Activated B cell treated with CpG ODN at 0.5 μM for 24 hours (primary cell): ENCODE results near the gene RAD51C. TPM values are rescaled to one million over a fixed set of nuclear protein-coding genes. Genes with fewer than 3 reads are reported as not detected.
"Not testable (repeated sequence)": the region's sequence is repeated elsewhere in the genome, so short reads cannot be mapped to it uniquely, and the experiment has no call there.

ENCODE experiments used
- ATAC-seq: fragments of 200-7000 bp; cut with Tn5 transposase; one replicate; pipeline ENCODE4 v1.10.0; 2021; ENCODE audit warnings: low read depth, mild to moderate bottlenecking, moderate library complexity
- CTCF ChIA-PET: fragments of 350-600 bp; sonication (Branson Sonifier 250); formaldehyde crosslinking; loops from one replicate; lab custom pipeline; 2021; ENCODE audit warnings: antibody characterized with exemption; lab: Charles Lee
- POLR2A ChIA-PET: fragments of 350-600 bp; sonication (Branson Sonifier 250); formaldehyde crosslinking; loops from one replicate; lab custom pipeline; 2021; ENCODE audit warnings: antibody characterized with exemption; lab: Charles Lee
- DNase-seq: peaks from one replicate; pipeline ENCODE4 v3.0.0; 2022
- H3K27ac Mint-ChIP-seq: one replicate; pipeline ENCODE4 v1.8.0; 2020; ENCODE audit warnings: mixed read lengths
- H3K27me3 Mint-ChIP-seq: one replicate; pipeline ENCODE4 v1.8.0; 2021; ENCODE audit warnings: mixed read lengths
- H3K36me3 Mint-ChIP-seq: one replicate; pipeline ENCODE4 v1.8.0; 2021; ENCODE audit warnings: low read depth, mixed read lengths
- H3K4me1 Mint-ChIP-seq: one replicate; pipeline ENCODE4 v1.8.0; 2021; ENCODE audit warnings: mixed read lengths
- H3K4me3 Mint-ChIP-seq: one replicate; pipeline ENCODE4 v1.8.0; 2020; ENCODE audit warnings: mild to moderate bottlenecking, mixed read lengths
- H3K9me3 Mint-ChIP-seq: one replicate; pipeline ENCODE4 v1.8.0; 2020; ENCODE audit warnings: mixed read lengths
- intact Hi-C: fragments of 100-400 bp; cut with micrococcal nuclease; formaldehyde crosslinking; loops from one replicate; pipeline ENCODE4 v1.15.1; 2024
- total RNA-seq: library from RNA; stranded (reverse); gene quantifications from 2 replicates; pipeline ENCODE4 v1.2.3, GENCODE V29; 2022
- TF ChIP-seq, protein P1 (sequence below): fragments of 200-600 bp; IDR thresholded peaks from one replicate; pipeline ENCODE4 v1.8.0; 2022; ENCODE audit warnings: antibody characterized with exemption, mild to moderate bottlenecking

RAD51C gene
- total RNA-seq, 1 donor from 2014 or later: 36.8 TPM

DNA sequence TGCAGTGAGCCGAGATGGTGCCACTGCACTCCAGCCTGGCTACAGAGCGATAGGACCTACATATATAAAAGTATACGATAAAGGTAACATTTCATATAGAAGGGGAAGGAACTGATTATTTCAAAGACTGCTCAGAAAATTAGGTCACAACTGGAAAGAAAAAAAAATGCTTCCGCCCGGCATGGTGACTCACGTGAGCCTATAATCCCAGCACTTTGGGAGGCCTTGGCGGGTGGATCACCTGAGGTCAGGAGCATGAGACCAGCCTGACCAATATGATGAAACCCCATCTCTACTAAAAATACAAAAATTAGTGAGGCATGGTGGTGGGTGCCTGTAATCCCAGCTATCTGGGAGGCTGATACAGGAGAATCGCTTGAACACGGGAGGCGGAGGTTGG, 8.4 kb upstream of the RAD51C start:
- peaks cover 2% of the 10 kb centered on the region for H3K27me3 Mint-ChIP-seq
- H3K9me3 Mint-ChIP-seq: no peaks in the 10 kb centered on the region
- TF ChIP-seq, protein P1, sequence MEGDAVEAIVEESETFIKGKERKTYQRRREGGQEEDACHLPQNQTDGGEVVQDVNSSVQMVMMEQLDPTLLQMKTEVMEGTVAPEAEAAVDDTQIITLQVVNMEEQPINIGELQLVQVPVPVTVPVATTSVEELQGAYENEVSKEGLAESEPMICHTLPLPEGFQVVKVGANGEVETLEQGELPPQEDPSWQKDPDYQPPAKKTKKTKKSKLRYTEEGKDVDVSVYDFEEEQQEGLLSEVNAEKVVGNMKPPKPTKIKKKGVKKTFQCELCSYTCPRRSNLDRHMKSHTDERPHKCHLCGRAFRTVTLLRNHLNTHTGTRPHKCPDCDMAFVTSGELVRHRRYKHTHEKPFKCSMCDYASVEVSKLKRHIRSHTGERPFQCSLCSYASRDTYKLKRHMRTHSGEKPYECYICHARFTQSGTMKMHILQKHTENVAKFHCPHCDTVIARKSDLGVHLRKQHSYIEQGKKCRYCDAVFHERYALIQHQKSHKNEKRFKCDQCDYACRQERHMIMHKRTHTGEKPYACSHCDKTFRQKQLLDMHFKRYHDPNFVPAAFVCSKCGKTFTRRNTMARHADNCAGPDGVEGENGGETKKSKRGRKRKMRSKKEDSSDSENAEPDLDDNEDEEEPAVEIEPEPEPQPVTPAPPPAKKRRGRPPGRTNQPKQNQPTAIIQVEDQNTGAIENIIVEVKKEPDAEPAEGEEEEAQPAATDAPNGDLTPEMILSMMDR: no peak
- H3K4me3 Mint-ChIP-seq: no peak overlapping the region
- intact Hi-C loops: no loop called here
- DNase-seq: no peak
- no peak overlapping the region for H3K27ac Mint-ChIP-seq
- CTCF ChIA-PET: no interaction called here
- H3K36me3 Mint-ChIP-seq: no peaks in the 10 kb centered on the region
- POLR2A ChIA-PET: no interaction called here
- no peak for ATAC-seq
- H3K4me1 Mint-ChIP-seq: no peaks in the 10 kb centered on the region

DNA sequence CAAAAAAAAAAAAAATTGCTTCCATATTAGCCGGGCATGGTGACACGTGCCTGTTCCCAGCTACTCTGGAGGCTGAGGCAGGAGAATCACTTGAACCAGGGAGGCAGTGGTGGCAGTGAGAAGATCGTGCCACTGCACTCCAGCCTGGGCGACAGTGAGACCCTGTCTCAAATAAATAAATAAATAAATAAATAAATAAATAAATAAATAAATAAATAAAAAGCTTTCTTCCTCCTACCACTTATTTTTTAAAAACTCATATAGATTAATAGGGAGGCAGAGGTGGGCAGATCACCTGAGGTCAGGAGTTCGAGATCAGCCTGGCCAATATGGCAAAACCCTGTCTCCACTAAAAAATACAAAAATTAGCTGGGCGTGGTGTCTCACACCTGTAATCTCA, 7.9 kb upstream of the RAD51C start:
- CTCF ChIA-PET, H3K27ac Mint-ChIP-seq, intact Hi-C loops, ATAC-seq, H3K4me3 Mint-ChIP-seq, H3K27me3 Mint-ChIP-seq, H3K9me3 Mint-ChIP-seq, DNase-seq, H3K4me1 Mint-ChIP-seq, H3K36me3 Mint-ChIP-seq: not testable (repeated sequence)
- POLR2A ChIA-PET: interaction anchor here (0.7 kb wide), 1 partner anchor 52 kb away, joined by 4 read pairs; no protein-coding TSS in a partner anchor

DNA sequence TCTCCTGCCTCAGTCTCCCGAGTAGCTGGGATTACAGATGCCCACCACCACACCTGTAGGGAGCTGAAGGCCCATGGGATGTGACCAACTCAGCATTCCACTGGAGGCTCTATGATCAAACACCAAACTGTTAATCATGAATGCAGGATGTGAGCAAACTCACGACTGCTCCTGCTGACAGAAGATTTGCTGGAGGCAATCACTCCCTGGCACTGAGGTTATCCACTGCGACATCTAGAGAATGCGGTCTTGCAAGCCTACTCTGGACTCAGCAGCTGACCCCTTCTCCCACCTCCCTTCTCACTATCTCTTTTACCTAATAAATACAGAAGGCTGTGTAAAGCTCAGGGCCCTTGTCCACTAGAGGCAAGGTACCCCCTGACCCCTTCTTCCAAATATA, 5.4 kb upstream of the RAD51C start:
- H3K36me3 Mint-ChIP-seq: no peaks in the 10 kb centered on the region
- no peaks in the 10 kb centered on the region for H3K27me3 Mint-ChIP-seq
- DNase-seq (no peak), ATAC-seq (no peak)
- intact Hi-C loops: no loop called here
- no peak overlapping the region for H3K4me3 Mint-ChIP-seq
- no peaks in the 10 kb centered on the region for H3K9me3 Mint-ChIP-seq
- ChIA-PET CTCF (no interaction called here), POLR2A (no interaction called here)
- H3K27ac Mint-ChIP-seq: no peak overlapping the region
- no peaks in the 10 kb centered on the region for H3K4me1 Mint-ChIP-seq
- TF ChIP-seq, protein P1: no peak

DNA sequence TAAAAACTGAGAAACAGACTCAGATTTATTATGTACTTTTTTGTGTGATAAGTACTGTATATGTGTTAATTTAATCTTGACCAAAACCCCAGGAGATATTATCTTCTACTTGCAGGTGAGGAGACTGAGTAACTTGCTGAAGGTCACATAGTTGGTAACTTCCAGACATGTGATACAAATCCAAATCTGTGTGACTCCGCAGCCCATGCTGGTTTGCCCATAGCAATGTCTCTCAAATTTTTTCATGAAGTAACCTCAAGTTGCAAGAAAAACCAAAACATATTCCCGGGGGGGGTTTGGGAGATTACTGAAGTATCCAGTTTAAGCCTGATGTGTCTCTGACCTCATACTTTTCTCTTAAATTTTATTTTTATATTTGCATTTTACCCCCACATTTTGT, 3.9 kb upstream of the RAD51C start:
- TF ChIP-seq, protein P1: no peak
- Mint-ChIP-seq H3K27me3 (no peaks in the 10 kb centered on the region), H3K4me3 (no peak overlapping the region), H3K9me3 (no peaks in the 10 kb centered on the region), H3K36me3 (peaks cover 9% of the 10 kb centered on the region), H3K27ac (no peak overlapping the region), H3K4me1 (peaks cover 15% of the 10 kb centered on the region)
- intact Hi-C loops: no loop called here
- no peak for DNase-seq
- ATAC-seq: no peak
- ChIA-PET POLR2A (interaction anchor here (0.6 to 1.6 kb wide), 2 partner anchors 57 to 73 kb away, joined by 4 to 5 read pairs; no protein-coding TSS in a partner anchor), CTCF (no interaction called here)

DNA sequence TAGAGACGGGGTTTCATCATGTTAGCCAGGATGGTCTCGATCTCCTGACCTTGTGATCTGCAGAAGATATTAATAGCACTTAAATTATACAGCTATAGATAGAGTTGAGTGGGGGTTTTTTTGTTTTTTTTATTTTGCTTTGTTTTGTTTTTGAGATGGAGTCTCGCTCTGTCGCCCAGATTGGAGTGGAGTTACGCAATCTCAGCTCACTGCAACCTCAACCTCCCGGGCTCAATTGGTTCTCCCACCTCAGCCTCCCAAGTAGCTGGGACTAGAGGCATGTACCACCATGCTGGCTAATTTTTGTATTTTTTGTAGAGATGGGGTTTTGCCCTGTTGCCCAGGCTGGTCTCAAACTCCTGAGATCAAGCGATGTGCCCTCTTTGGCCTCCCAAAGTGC, 2.4 kb upstream of the RAD51C start:
- intact Hi-C loops: loop anchor here (10.0 kb wide), 1 partner anchor 65 kb away; the partner anchor contains the start of gene PPM1E
- ChIA-PET CTCF (interaction anchor here (0.6 to 0.7 kb wide), 2 partner anchors 29 to 286 kb away, joined by 3 read pairs; no protein-coding TSS in a partner anchor), POLR2A (interaction anchor here (1.1 to 1.6 kb wide), 2 partner anchors 30 to 58 kb away, joined by 4 read pairs; no protein-coding TSS in a partner anchor)
- H3K9me3 Mint-ChIP-seq, ATAC-seq, H3K27ac Mint-ChIP-seq, H3K27me3 Mint-ChIP-seq, H3K4me3 Mint-ChIP-seq, DNase-seq: not testable (repeated sequence)
- Mint-ChIP-seq H3K36me3 (peaks cover 11% of the 10 kb centered on the region), H3K4me1 (peaks cover 22% of the 10 kb centered on the region)

DNA sequence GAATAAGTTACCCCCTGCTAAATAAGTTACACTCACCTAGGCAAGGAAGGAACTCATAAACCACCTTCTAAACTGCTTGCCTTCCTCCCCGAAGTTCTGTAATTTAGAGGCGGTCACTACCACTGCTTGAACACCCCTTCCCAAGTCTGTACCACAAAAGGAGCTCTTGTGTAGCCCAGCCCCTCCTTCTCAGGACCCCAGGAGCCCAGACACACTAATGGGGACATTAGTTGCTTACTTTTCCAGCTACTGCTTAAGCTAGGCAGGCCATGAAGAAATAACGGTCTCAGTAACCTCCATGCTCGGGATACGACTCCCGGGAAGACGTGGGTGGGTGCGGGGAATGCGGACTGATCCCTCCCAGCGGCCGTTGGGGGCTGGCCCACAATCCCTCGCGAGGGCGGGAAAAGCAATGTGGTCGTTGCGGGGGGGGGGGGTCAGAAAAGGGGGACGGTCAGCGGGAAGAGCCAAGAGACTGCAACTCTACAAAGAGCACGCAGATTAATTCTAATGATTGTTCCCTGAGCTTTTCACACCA, 632 bp upstream of the RAD51C start, which contains the start of gene TEX14:
Gene TEX14 (minus strand): TSS at position 345 of the 538 bp plus-strand sequence. CDS start 40,044 bp downstream, outside the sequence.
- Mint-ChIP-seq H3K27ac (peak within 1 kb of the TSS; percentile 89), H3K36me3 (peaks cover 22% of the 10 kb centered on the region), H3K4me3 (peak within 1 kb of the TSS; percentile 94), H3K4me1 (peaks cover 22% of the 10 kb centered on the region), H3K9me3 (no peaks in the 10 kb centered on the region), H3K27me3 (no peaks in the 10 kb centered on the region)
- CTCF ChIA-PET: interaction anchor here (1.3 to 1.8 kb wide), 3 partner anchors 104 to 313 kb away, joined by 3 to 9 read pairs (median 7); no protein-coding TSS in a partner anchor
- POLR2A ChIA-PET: interaction anchor here (0.7 to 3.8 kb wide), 12 partner anchors 14 to 666 kb away, joined by 3 to 82 read pairs (median 8); partner anchors contain the start of genes HSF5, PPM1E and SUPT4H1
- intact Hi-C loops: loop anchor here (1.0 to 10.0 kb wide), 6 partner anchors 32 to 310 kb away; partner anchors contain the start of gene PPM1E
- TF ChIP-seq, protein P1: no peak
- DNase-seq (no peak), ATAC-seq (no peak)
